GM18867 (cell line): ENCODE results near the gene SATB2.
A peak's percentile ranks its signal among the peaks of the same experiment; 100 is the strongest.

ENCODE experiments used
- ATAC-seq: cut with Tn5 transposase; IDR thresholded peaks from one replicate; pipeline ENCODE4 v1.9.1; 2021; ENCODE audit warnings: mild to moderate bottlenecking, moderate library complexity; ENCODE audit not compliant: unreplicated experiment

Gene SATB2

GRCh38 chr2:199336546-199336945, 121.2 kb downstream of the SATB2 start:
- no peak for ATAC-seq

DNA sequence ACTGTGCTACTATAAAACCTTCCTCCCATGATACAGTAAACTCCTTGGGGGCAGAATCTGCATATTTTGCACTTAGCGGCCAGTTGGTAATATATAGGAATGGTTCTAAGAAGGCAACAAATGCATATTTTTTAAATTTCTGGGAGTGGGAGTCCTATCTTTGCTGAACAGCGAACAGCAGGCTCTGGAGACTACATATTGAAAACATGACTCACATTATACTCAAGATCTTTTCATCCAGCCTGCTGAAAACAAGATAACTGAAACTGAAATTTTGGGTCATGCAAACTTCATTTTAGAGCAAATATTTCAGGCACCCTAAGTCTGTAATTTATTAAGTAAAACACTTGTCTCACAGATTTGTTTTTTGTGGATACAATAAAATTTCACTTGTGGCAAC, 122.2 kb downstream of the SATB2 start:
- ATAC-seq = no peak

DNA sequence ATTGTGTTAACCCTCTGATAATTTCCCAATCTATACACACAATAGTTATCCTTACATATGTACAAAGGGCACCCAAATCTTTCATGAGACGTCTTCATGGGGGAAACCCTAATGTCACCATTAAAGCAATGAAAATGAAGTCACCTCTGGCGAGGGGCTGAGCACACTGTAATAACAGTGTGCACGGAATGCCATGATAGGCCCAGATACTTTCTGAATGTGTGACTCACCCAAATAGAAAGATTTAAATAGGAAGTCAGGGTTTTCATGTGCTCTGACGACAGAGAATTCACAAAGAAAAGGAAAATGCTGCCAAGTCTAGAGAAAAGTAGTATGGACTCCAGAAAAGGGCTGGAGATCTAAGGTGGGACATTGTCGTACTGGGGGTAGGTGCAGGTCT, 128.3 kb downstream of the SATB2 start:
- ATAC-seq = no peak

- no peak for ATAC-seq
These were observed 128.7 kb downstream of the SATB2 start for GRCh38 chr2:199329031-199329430.

DNA sequence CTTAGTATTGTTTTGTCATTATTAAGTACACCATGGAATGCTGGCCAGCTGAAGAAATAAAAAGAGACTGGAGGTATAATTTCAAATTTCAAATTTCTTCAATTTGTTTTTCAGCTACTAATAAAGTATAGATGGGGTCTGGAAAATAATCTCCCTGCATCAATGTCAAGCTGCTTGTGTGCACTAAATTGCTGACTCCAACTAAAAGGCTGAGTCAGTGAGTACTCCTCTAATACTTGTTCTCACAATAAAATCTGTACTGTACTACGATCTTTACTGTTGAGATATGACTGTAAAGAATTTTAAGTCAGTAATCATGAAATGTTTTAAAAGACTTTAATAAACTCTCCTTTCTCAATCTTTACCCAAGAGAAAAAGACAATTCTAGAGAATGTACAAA, 131.9 kb downstream of the SATB2 start:
- no peak for ATAC-seq

DNA sequence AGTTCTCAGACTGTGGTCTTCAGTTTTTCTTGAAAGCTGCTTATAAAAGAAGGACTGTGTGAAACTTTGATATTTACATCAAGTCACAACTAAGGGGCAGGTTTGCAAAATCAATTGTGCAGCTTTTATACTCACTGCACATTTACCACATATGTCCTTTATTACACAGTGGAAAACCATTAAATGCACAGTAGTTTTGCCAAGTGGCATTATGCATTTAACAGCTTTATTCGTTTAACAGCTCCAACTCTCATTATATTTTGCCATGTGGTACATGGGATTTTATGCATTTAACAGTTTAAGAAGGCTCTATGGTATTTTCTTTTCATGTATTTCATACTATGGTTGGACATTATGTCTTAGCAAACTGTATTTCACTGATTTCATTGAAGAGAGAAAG, 135.6 kb downstream of the SATB2 start:
- ATAC-seq = no peak

- ATAC-seq = no peak
These were observed 140.1 kb downstream of the SATB2 start for GRCh38 chr2:199317646-199318045.

GRCh38 chr2:199316851-199317250, 140.9 kb downstream of the SATB2 start:
- no peak for ATAC-seq

- no peak for ATAC-seq
These were observed 142.2 kb downstream of the SATB2 start for GRCh38 chr2:199315299-199316179.

- ATAC-seq = no peak
These were observed 144.8 kb downstream of the SATB2 start for GRCh38 chr2:199312931-199313330.

DNA sequence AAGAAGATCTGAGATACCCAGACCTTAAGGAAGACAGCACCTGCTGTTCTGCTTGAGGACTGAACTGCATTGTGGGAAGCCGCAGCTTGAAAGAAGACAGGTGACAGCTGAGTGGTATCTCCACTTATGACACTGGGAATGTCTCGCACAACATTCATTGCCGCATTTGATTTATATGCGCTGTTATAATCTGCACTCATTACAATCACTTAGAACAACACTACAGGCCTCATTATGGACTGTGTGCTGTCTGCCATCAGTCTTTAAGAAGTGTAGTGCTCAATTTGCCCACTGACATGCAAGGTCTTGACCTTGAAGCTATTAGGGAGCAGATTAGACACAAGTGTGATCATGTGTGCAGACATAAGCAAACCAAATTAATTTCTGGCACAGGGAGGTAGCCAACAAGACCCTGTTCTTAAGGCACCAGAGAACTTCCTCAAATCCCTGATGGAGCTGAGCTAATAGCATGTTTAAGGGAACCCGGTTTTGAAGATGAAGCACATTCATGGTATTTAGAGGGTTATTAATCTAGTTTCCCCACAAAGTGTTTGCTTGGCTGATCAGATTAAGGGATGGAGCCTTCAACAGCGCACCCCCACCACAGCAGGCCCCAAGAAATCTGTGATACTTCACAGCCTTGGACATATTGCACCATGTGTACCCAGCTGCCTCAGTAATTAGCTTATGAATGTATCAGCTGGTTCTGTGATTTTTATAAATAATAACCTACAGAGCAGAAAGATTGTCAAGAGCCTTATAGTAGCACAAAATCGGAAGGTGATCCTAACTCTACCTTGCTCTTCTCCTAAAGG, 146.8 kb downstream of the SATB2 start:
- no peak for ATAC-seq

GRCh38 chr2:199309973-199310372, 147.8 kb downstream of the SATB2 start:
- no peak for ATAC-seq

DNA sequence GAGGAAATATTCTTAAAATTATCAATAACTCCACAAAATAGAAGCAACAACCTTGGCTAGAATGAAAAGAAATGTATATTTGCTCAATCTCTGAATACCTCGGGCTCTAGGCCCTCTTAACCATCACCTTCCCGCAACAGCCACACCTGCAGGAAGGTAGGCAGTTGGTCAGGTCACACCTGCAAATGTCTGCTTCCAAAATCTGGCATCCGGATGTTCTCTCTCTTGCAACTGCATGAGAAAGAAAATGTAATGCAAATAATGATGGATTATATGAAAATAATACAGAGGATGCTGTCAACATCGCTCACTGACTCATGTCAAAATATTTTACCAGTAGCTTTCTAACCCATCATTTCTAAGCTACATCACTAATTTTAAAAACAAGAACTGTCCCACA, 148.3 kb downstream of the SATB2 start:
- no peak for ATAC-seq

DNA sequence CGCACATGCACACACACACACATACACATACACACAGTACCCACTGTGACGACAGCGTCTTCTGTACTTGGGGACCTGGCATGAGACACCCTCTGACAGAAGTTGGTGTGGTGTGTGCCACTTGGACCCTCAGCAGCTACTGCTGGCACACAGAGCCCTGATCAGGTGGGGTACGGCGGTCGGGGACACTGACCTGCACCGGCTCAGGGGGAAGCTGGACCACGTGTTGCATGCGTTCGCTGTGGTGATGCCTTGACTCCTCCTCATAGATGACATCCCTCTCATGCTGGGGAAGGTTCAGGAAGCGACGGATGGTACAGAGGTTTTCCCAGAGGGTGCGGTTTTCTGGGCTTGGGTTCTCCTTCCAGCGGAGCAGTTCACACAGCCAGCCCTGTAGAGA, 149.2 kb downstream of the SATB2 start:
- ATAC-seq = no peak

GRCh38 chr2:199307461-199307860, 150.3 kb downstream of the SATB2 start:
- ATAC-seq = no peak

DNA sequence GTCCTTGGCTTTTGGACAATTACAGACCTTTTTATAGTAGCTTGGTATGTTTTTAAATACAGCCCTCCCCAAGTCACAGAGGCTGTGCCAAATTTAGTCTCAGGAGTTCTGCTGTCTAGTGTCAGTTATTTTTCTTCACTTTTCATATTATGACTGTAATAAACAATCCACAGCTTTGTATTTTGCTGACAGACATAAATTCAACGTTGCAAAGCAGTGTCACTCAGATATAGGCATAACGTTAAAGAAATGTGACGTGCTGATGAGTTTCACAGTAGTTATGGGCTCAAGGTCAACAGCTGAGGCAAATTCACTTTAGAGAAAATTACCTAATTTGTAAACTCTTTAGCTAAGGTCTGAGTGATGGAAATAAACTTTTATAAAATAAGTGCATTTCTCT, 151.6 kb downstream of the SATB2 start:
- ATAC-seq = no peak

DNA sequence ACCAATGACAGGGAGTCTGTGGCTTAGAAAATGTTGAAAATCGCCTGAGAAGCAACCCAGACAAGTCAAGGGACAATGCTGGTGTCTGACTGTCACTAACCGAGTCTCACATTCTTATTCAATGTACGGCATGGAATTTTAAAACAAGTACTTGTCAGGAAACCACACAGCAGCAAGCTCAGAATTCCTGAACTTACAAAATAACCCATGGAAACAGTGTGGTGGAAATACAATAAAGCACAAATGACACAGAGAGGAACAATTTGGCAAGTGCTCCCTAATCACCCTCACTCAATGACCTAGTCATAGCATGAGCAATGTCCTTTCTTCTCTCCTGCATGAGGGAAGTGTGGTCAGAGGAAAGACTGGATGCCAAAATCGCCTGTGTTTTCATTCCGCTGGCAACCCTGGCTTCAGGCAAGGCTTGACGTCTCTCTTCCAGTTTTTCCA, 154.0 kb downstream of the SATB2 start:
- ATAC-seq = no peak

GRCh38 chr2:199302851-199303250, 154.9 kb downstream of the SATB2 start:
- ATAC-seq = no peak

DNA sequence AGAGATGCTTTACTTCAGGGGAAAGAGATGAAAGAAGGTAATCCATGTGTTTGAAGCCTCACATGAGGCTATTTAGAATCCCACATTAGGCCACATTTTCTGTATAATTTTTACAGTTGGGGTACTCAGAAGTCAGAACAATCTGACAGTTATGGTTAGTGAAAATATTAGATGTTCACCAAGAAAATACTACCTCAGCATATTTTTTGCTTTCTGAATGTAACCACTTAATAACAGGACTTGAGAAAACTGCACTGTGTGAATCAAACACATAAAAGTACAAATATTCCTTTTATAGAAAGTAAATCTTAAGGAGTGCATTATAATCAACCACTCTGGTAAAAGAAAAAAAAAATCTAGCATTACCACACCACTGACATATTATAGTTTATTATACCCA, 169.3 kb downstream of the SATB2 start:
- no peak for ATAC-seq

DNA sequence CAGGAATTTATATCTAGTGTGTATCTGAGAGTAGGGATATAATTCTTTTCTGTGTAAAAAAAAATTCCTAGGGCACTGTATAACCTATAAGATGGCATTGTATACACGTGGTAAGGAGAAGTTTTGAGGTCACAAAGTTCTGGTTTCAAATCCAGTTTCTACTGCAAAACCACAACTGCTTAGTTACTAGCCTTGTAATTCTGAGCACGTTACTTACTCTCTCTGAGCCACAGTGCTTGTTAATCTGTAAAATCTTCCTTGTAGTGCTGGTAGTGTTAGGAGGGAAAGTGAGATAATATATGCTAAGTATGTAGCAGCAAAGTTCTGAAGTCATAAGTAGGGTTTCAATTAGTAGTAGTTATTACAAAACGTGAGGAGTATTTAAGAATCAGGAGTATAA, 175.4 kb downstream of the SATB2 start:
- ATAC-seq = peak; percentile 51

DNA sequence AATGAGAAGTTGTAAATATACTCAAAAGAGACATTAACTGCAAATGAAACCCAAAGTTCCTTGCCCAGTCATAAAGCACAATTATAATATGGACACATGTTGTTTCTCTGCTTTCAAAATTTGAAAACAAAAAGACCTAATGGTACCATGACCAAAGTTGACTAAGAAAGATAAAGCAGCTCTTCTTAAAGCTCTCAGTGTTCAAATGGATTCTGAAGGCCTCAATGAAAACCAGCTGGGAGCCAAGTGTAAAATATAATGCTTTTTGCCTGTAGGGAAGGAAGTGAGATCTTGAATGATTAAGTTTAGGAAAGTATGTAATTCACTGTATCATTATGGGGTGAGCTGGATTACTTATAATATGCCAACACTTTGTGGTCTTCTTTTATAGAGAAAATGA, 178.6 kb downstream of the SATB2 start:
- ATAC-seq = no peak

GRCh38 chr2:199278099-199278498, 179.6 kb downstream of the SATB2 start:
- no peak for ATAC-seq
